Neuronal stem cell (in vitro differentiated cells): ENCODE data around the gene NGEF.

Experiments used
- DNase-seq: peaks from one replicate; pipeline ENCODE4 v3.0.0-alpha.2; 2013; ENCODE audit warnings: low spot score
- H2AFZ ChIP-seq: one replicate; pipeline ENCODE4 v1.6.1; 2013; ENCODE audit warnings: mild to moderate bottlenecking, low read length, inconsistent platforms
- H2AK5ac ChIP-seq: 2 replicates; pipeline ENCODE4 v1.6.1; 2013; ENCODE audit warnings: low read depth, mild to moderate bottlenecking, inconsistent platforms, low read length, moderate library complexity, mixed read lengths
- H2BK120ac ChIP-seq: 2 replicates; pipeline ENCODE4 v1.6.1; 2013; ENCODE audit warnings: low read depth, mild to moderate bottlenecking, inconsistent platforms, low read length, moderate library complexity, mixed read lengths
- H2BK12ac ChIP-seq: one replicate; pipeline ENCODE4 v1.6.1; 2013; ENCODE audit warnings: low read length, inconsistent platforms
- H2BK15ac ChIP-seq: 2 replicates; pipeline ENCODE4 v1.6.1; 2013; ENCODE audit warnings: mild to moderate bottlenecking, low read length, inconsistent platforms, mixed read lengths
- H2BK5ac ChIP-seq: one replicate; pipeline ENCODE4 v1.6.1; 2013; ENCODE audit warnings: inconsistent platforms, mild to moderate bottlenecking, low read length, moderate library complexity
- H3K14ac ChIP-seq: one replicate; pipeline ENCODE4 v1.6.1; 2013; ENCODE audit warnings: low read length, inconsistent platforms
- H3K18ac ChIP-seq: 2 replicates; pipeline ENCODE4 v1.6.1; 2013; ENCODE audit warnings: low read length, inconsistent platforms
- H3K23ac ChIP-seq: 2 replicates; pipeline ENCODE4 v1.6.1; 2013; ENCODE audit warnings: low read depth, mild to moderate bottlenecking, mixed read lengths, low read length, inconsistent platforms; ENCODE audit not compliant: poor library complexity
- H3K27ac ChIP-seq: replicated peaks from 3 replicates; pipeline ENCODE4 v1.5.1; 2013; ENCODE audit warnings: low read length, inconsistent platforms
- H3K27me3 ChIP-seq, 3 experiments: 2 replicates each; pipeline ENCODE4 v1.6.1; 2013; ENCODE audit warnings: low read length in 3 of 3, mild to moderate bottlenecking in 2 of 3, inconsistent platforms in 1 of 3, low read depth in 1 of 3, mixed read lengths in 1 of 3, moderate library complexity in 1 of 3; ENCODE audit not compliant: control insufficient read depth in 3 of 3, insufficient read depth in 3 of 3
- H3K36me3 ChIP-seq, 2 donors: replicated peaks in 1 of 2; 2 replicates each; pipeline ENCODE4 v1.6.1; 2013; ENCODE audit warnings: low read length in 2 of 2; ENCODE audit not compliant: control insufficient read depth in 2 of 2, insufficient read depth in 2 of 2
- H3K4ac ChIP-seq: 2 replicates; pipeline ENCODE4 v1.6.1; 2013; ENCODE audit warnings: inconsistent platforms, mild to moderate bottlenecking, low read length, moderate library complexity
- H3K4me1 ChIP-seq, 2 donors: 1 replicate in 1 of 2; 2 replicates in 1 of 2; pipeline ENCODE4 v1.6.1; 2013; ENCODE audit warnings: low read length in 2 of 2, low read depth in 1 of 2; ENCODE audit not compliant: control insufficient read depth in 2 of 2, insufficient read depth in 1 of 2
- H3K4me2 ChIP-seq: one replicate; pipeline ENCODE4 v1.6.1; 2013; ENCODE audit warnings: mild to moderate bottlenecking, low read length, inconsistent platforms; ENCODE audit not compliant: insufficient read depth, poor library complexity, severe bottlenecking
- H3K4me3 ChIP-seq, 2 donors: 2 replicates each; pipeline ENCODE4 v1.5.1; 2013; ENCODE audit warnings: low read length in 2 of 2, mild to moderate bottlenecking in 2 of 2, inconsistent platforms in 1 of 2, moderate library complexity in 1 of 2
- H3K79me1 ChIP-seq: one replicate; pipeline ENCODE4 v1.6.1; 2013; ENCODE audit warnings: low read depth, mild to moderate bottlenecking, inconsistent platforms, low read length, moderate library complexity
- H3K9ac ChIP-seq: one replicate; pipeline ENCODE4 v1.6.1; 2013; ENCODE audit warnings: mild to moderate bottlenecking, low read depth, low read length, inconsistent platforms; ENCODE audit not compliant: poor library complexity
- H3K9me3 ChIP-seq, 2 donors: replicated peaks in 1 of 2; 2 replicates each; pipeline versions ENCODE3 to v1.6.1; 2013; ENCODE audit warnings: low read length in 2 of 2, mild to moderate bottlenecking in 2 of 2, inconsistent platforms in 1 of 2, low read depth in 1 of 2, mixed read lengths in 1 of 2, moderate library complexity in 1 of 2; ENCODE audit not compliant: control insufficient read depth in 2 of 2, insufficient read depth in 1 of 2
- H4K8ac ChIP-seq: one replicate; pipeline ENCODE4 v1.6.1; 2013; ENCODE audit warnings: low read depth, mild to moderate bottlenecking, inconsistent platforms, low read length, moderate library complexity
- H4K91ac ChIP-seq: one replicate; pipeline ENCODE4 v1.6.1; 2013; ENCODE audit warnings: low read length, low read depth, mild to moderate bottlenecking, inconsistent platforms; ENCODE audit not compliant: poor library complexity
- WGBS, 2 donors: extraction: QIAGEN DNeasy Blood & Tissue Kit; methylation state at CpG; one replicate each; pipeline ENCODE4 v1.1.7; 2013; ENCODE audit warnings: missing lambda C conversion rate in 2 of 2, mixed read lengths in 1 of 2; ENCODE audit not compliant: insufficient read length in 2 of 2, insufficient replicate concordance in 1 of 2; ENCODE audit errors: extremely low coverage in 2 of 2; 5-methylcytosine and 5-hydroxymethylcytosine counted together

Gene NGEF

GRCh38 chr2:232974396-232974795, 38.7 kb downstream of the NGEF start:
- no peak for DNase-seq
- Histone ChIP-seq H2BK5ac (no peak overlapping the region), H2BK120ac (no peak overlapping the region), H3K14ac (no peak overlapping the region), H3K79me1 (no peaks in the 10 kb centered on the region), H3K9me3 (peaks cover 0 to 3% of the 10 kb centered on the region in 2 donors), H4K8ac (no peak overlapping the region), H3K4me1 (peaks cover 0 to 3% of the 10 kb centered on the region in 2 donors), H3K4me3 (no peak overlapping the region), H3K23ac (no peak overlapping the region), H2AFZ (no peak overlapping the region), H2BK12ac (no peak overlapping the region), H3K27ac (no peak overlapping the region), H3K27me3 (peaks cover 0 to 10% (median 0%) of the 10 kb centered on the region in 3 experiments), H3K4ac (no peak overlapping the region), H3K36me3 (no peaks in the 10 kb centered on the region), H2AK5ac (no peak overlapping the region), H3K4me2 (no peak overlapping the region), H4K91ac (no peak overlapping the region), H3K18ac (no peak overlapping the region), H2BK15ac (no peak overlapping the region), H3K9ac (no peak overlapping the region)
- no CpG with 5 or more reads among the region's 7 CpGs for WGBS, 2 donors

- no peak overlapping the region for H2AFZ ChIP-seq
- no peak overlapping the region for H3K14ac ChIP-seq
- no peak overlapping the region for H2BK15ac ChIP-seq
- H3K4ac ChIP-seq = no peak overlapping the region
- peaks cover 0 to 2% of the 10 kb centered on the region in 2 donors for H3K4me1 ChIP-seq
- no peak for DNase-seq
- WGBS, 2 donors = no CpG with 5 or more reads among the region's 3 CpGs
- H3K23ac ChIP-seq = no peak overlapping the region
- H3K79me1 ChIP-seq = no peaks in the 10 kb centered on the region
- H3K18ac ChIP-seq = no peak overlapping the region
- no peak overlapping the region for H2BK120ac ChIP-seq
- no peak overlapping the region for H2AK5ac ChIP-seq
- no peak overlapping the region for H2BK5ac ChIP-seq
- H4K8ac ChIP-seq = no peak overlapping the region
- no peaks in the 10 kb centered on the region for H3K36me3 ChIP-seq
- H3K9me3 ChIP-seq = peaks cover 0 to 3% of the 10 kb centered on the region in 2 donors
- H3K27ac ChIP-seq = no peak overlapping the region
- no peak overlapping the region for H4K91ac ChIP-seq
- H3K4me2 ChIP-seq = no peak overlapping the region
- peaks cover 0 to 10% (median 0%) of the 10 kb centered on the region in 3 experiments for H3K27me3 ChIP-seq
- H3K4me3 ChIP-seq = no peak overlapping the region
- no peak overlapping the region for H2BK12ac ChIP-seq
- H3K9ac ChIP-seq = no peak overlapping the region
Observed at GRCh38 chr2:232973796-232974195, 39.3 kb downstream of the NGEF start.

- H3K27ac ChIP-seq = no peak overlapping the region
- no peak overlapping the region for H2BK12ac ChIP-seq
- H4K91ac ChIP-seq = no peak overlapping the region
- peak overlapping the region; percentile 10 for H3K4ac ChIP-seq
- no CpG with 5 or more reads among the region's 10 CpGs for WGBS, 2 donors
- no peak overlapping the region for H3K23ac ChIP-seq
- no peaks in the 10 kb centered on the region for H3K4me1 ChIP-seq
- no peak for DNase-seq
- peaks cover 0 to 3% of the 10 kb centered on the region in 2 donors for H3K9me3 ChIP-seq
- H2AFZ ChIP-seq = no peak overlapping the region
- H3K36me3 ChIP-seq = no peaks in the 10 kb centered on the region
- no peak overlapping the region for H2BK120ac ChIP-seq
- H2BK15ac ChIP-seq = no peak overlapping the region
- H3K4me2 ChIP-seq = no peak overlapping the region
- H4K8ac ChIP-seq = no peak overlapping the region
- no peak overlapping the region for H3K14ac ChIP-seq
- peaks cover 0 to 10% (median 0%) of the 10 kb centered on the region in 3 experiments for H3K27me3 ChIP-seq
- H3K9ac ChIP-seq = no peak overlapping the region
- no peak overlapping the region for H2BK5ac ChIP-seq
- peak overlapping the region; percentile 72 for H3K18ac ChIP-seq
- no peaks in the 10 kb centered on the region for H3K79me1 ChIP-seq
- H3K4me3 ChIP-seq = no peak overlapping the region
- H2AK5ac ChIP-seq = no peak overlapping the region
Observed at GRCh38 chr2:232973011-232973735, 39.9 kb downstream of the NGEF start.

- no peak for DNase-seq
- Histone ChIP-seq H2BK12ac (no peak overlapping the region), H3K27me3 (peaks cover 0 to 4% (median 0%) of the 10 kb centered on the region in 3 experiments), H3K14ac (no peak overlapping the region), H2BK5ac (no peak overlapping the region), H3K36me3 (no peaks in the 10 kb centered on the region), H2AK5ac (no peak overlapping the region), H3K27ac (no peak overlapping the region), H3K23ac (no peak overlapping the region), H4K8ac (no peak overlapping the region), H2AFZ (no peak overlapping the region), H2BK15ac (no peak overlapping the region), H3K4me3 (no peak overlapping the region), H3K9ac (no peak overlapping the region), H3K18ac (no peak overlapping the region), H4K91ac (no peak overlapping the region), H2BK120ac (no peak overlapping the region), H3K4ac (no peak overlapping the region), H3K9me3 (peaks cover 0 to 3% of the 10 kb centered on the region in 2 donors), H3K4me2 (no peak overlapping the region), H3K79me1 (no peaks in the 10 kb centered on the region), H3K4me1 (no peaks in the 10 kb centered on the region)
- no CpG with 5 or more reads among the region's 5 CpGs for WGBS, 2 donors
Observed at GRCh38 chr2:232971744-232972143, 41.3 kb downstream of the NGEF start.
